LNCaP clone FGC (cell line): ENCODE measurements around the gene FHDC1.
A peak's percentile ranks its signal among the peaks of the same experiment; 100 is the strongest.

Source experiments
- DNase-seq: peaks from one replicate; pipeline ENCODE4 v3.0.0-alpha.2; 2011; ENCODE audit warnings: low read depth
- H3K4me3 ChIP-seq: 2 replicates; pipeline ENCODE4 v1.5.1; 2011; ENCODE audit warnings: mild to moderate bottlenecking, low read depth, low read length, control low read depth
- TF ChIP-seq, protein P1 (sequence below): IDR thresholded peaks from 2 replicates; pipeline ENCODE4 v1.5.1; 2012; ENCODE audit warnings: mild to moderate bottlenecking; ENCODE audit not compliant: control insufficient read depth, insufficient read depth; ENCODE audit errors: extremely low read depth

Gene FHDC1

DNA sequence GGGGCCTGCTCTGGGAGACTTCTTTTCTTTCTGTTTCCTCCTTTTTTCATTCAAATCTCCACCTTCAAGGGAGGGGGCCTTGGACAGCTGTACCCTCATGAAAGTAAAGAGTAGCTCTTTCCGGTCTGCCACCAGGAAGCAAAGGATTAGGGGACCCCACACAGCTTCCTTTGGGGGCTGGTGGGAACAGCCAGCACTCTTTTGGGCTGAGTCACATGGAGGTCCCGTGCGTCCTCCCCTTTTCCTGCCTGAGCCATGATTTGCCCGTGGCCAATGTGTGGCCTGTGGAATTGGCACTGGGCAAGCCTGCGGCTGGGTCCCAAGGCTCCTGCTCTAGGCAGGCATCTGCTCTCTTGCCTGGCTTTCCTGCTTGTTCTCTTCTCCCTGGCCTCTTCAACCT, 65.5 kb downstream of the FHDC1 start:
- H3K4me3 ChIP-seq, result no peak overlapping the region
- DNase-seq, result no peak
- TF ChIP-seq, protein P1, sequence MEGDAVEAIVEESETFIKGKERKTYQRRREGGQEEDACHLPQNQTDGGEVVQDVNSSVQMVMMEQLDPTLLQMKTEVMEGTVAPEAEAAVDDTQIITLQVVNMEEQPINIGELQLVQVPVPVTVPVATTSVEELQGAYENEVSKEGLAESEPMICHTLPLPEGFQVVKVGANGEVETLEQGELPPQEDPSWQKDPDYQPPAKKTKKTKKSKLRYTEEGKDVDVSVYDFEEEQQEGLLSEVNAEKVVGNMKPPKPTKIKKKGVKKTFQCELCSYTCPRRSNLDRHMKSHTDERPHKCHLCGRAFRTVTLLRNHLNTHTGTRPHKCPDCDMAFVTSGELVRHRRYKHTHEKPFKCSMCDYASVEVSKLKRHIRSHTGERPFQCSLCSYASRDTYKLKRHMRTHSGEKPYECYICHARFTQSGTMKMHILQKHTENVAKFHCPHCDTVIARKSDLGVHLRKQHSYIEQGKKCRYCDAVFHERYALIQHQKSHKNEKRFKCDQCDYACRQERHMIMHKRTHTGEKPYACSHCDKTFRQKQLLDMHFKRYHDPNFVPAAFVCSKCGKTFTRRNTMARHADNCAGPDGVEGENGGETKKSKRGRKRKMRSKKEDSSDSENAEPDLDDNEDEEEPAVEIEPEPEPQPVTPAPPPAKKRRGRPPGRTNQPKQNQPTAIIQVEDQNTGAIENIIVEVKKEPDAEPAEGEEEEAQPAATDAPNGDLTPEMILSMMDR, result no peak

DNA sequence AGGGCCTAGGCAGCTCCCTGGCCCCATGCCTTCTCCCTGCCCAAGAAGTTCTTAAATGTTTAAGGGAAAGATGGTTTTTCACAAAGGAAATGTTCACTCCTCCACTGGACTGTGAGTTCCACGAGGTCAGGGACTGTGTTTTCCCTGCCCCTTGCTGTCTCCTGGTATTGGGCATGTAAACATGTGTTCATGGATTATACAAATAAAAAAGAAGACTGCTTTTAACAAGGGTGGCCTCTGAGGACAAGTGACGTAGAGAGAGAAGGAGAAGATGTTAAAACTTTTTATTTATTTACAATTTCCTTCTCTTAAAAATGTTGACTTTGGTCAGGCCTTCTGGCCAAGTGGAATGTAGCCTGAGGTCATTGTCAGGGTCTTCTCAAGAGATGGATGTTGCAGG, 66.0 kb downstream of the FHDC1 start:
- TF ChIP-seq, protein P1, result no peak
- H3K4me3 ChIP-seq, result no peak overlapping the region
- peak; percentile 96 for DNase-seq

DNA sequence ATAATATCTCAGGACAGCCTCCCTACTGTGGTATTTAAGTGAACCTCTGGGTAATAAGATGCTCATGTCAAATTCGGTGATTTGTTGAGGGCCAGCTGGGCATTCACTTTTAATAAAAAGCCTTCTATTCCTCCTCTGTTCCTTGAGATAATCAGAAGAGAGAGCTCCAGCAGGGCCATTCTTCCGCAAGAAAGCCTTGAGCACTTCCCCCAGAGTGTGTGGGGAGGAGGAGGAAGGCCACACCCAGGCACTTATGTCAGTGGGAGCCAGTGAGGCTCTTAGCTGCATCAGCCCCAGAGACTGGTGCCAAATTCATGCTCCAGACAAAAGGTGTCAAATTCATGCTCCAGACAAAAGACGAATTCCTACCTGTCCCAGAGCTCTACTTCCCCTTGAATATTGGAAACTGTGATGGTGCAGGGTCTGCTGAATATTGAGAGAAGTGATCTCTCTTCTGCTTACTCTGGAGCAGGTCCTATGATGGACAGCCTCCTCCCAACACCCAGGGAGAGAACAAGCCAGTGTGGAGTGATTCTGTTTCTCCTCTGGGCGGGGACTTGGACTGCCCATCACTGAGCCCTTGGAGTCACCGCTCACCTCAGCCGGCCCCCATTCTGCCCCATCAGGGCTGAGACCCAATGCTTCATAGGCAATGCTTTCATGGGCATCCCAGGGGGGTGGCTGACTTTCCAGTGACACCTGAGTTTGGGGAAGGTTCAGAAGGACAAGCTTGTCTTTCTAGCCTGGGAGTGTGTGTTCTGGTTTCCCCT, 68.1 kb downstream of the FHDC1 start:
- no peak for DNase-seq
- H3K4me3 ChIP-seq, result no peak overlapping the region
- TF ChIP-seq, protein P1, result no peak

DNA sequence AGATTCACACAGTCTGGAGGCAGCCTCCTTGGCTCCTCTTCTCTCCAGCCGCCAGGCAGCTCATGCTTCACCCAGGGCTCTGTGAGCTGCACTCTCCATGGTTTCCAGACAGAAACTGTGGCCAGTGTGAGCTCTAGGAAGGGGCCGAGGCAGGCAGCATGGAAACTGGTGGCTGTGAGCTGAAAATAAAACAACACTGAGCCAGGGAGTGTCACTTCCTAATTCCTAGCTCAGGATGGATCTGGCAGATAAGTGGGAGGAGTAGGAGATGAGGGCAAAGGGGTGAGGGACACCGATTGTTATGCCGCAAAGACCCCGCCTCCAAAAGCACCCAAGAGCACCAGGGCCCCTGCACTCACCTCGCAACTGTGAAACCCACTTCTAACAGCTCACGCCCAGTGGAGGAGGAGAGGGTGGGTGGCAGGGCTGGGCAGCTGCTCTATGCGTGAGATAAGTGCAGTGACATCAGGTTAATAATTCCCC, 69.8 kb downstream of the FHDC1 start:
- DNase-seq, result no peak
- TF ChIP-seq, protein P1, result no peak
- no peak overlapping the region for H3K4me3 ChIP-seq

DNA sequence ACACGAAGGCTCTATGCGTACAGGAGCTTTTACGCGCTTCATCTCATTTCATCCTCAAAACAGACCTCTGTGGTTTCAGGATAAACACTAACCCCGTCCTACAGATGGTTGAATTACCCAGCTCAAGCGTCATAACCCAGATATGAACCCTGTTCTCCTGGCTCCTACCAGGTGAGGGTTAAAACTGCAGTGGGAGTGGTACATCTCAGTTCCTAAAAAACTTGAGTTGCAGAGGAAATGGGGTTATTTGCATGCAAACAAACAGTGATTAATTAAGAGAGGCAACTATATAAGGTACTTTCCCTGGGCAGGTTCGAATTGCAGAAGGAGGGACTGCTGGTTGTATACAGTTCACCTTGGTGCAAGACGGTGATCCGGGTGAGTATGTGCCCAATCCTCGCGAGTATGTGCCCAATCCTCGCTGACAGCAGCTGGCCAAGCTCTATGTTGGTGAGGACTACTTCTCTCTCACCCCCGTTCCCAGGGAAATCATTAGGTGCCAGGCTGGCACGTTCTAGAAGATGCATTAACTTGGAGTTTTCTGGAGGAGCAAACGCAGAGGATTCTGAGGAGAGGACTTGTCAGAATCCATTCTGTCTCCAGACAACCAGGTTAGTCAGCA, 72.6 kb downstream of the FHDC1 start:
- H3K4me3 ChIP-seq, result no peak overlapping the region
- TF ChIP-seq, protein P1, result no peak
- no peak for DNase-seq

DNA sequence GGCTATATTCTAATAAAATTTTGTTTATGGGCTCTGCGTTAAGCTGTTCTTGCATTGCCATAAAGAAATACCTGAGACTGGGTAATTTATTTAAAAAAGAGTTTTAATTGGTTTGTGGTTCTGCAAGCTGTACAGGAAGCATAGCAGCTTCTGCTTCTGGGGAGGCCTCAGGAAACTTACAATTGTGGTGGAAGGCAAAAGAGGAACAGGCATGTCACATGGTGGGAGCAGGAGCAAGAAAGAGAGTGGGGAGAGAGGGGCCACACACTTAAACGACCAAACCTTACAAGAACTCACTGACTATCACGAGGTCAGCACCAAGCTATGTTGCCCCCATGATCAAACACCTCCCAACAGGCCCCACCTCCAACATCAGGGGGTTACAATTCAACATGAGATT, 74.0 kb downstream of the FHDC1 start:
- H3K4me3 ChIP-seq, result no peak overlapping the region
- TF ChIP-seq, protein P1, result no peak
- no peak for DNase-seq
